ENCODE data around the gene TSEN15. TPM values are rescaled to one million over a fixed set of nuclear protein-coding genes. Genes with fewer than 3 reads are reported as not detected.
A peak's percentile ranks its signal among the peaks of the same experiment; 100 is the strongest.

The TSEN15 gene
- total and polyA plus RNA-seq, 2 of the 13 experiments (the other 11 are each of a cell fraction or from before 2014, with no cell fraction given), result 25.6 to 35.8 TPM

- TF ChIP-seq PBX2 (CRISPR knock-in tag; IDR thresholded peaks at IDR 0.05) (no peak), ZSCAN9 (CRISPR knock-in tag; IDR thresholded peaks at IDR 0.05; ENCODE audit: borderline replicate concordance) (no peak), MBD4 (IDR thresholded peaks at IDR 0.05; ENCODE audit: borderline replicate concordance, low read length) (no peak), U2AF2 (IDR thresholded peaks at IDR 0.05; ENCODE audit: low read depth, low read length) (no peak), TAF1 (CRISPR knock-in tag; IDR thresholded peaks at IDR 0.05) (peak; percentile 26; the same call in 1 of the 2 replicates), NCOA5 (CRISPR knock-in tag; IDR thresholded peaks at IDR 0.05) (no peak), KDM1A (CRISPR knock-in tag; IDR thresholded peaks at IDR 0.05) (0 out of 2 replicates have a peak, but pooled peaks have one; percentile 23), SMARCE1 (IDR thresholded peaks at IDR 0.05; ENCODE audit: borderline replicate concordance) (no peak), ZNF660 (CRISPR knock-in tag; IDR thresholded peaks at IDR 0.05; ENCODE audit: borderline replicate concordance, low read depth) (no peak), ZNF44 (CRISPR knock-in tag; IDR thresholded peaks at IDR 0.05) (peak; percentile 32; the same call in 1 of the 2 replicates), THAP11 (CRISPR knock-in tag; IDR thresholded peaks at IDR 0.05) (peak; percentile 33; the same call in 1 of the 2 replicates), ZNF609 (CRISPR knock-in tag; IDR thresholded peaks at IDR 0.05; ENCODE audit: borderline replicate concordance) (no peak)
- TF ChIP-seq, protein P1, sequence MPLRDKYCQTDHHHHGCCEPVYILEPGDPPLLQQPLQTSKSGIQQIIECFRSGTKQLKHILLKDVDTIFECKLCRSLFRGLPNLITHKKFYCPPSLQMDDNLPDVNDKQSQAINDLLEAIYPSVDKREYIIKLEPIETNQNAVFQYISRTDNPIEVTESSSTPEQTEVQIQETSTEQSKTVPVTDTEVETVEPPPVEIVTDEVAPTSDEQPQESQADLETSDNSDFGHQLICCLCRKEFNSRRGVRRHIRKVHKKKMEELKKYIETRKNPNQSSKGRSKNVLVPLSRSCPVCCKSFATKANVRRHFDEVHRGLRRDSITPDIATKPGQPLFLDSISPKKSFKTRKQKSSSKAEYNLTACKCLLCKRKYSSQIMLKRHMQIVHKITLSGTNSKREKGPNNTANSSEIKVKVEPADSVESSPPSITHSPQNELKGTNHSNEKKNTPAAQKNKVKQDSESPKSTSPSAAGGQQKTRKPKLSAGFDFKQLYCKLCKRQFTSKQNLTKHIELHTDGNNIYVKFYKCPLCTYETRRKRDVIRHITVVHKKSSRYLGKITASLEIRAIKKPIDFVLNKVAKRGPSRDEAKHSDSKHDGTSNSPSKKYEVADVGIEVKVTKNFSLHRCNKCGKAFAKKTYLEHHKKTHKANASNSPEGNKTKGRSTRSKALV (CRISPR knock-in tag; IDR thresholded peaks at IDR 0.05), result peak; percentile 30; the same call in 1 of the 2 replicates
- TF ChIP-seq, protein P2, sequence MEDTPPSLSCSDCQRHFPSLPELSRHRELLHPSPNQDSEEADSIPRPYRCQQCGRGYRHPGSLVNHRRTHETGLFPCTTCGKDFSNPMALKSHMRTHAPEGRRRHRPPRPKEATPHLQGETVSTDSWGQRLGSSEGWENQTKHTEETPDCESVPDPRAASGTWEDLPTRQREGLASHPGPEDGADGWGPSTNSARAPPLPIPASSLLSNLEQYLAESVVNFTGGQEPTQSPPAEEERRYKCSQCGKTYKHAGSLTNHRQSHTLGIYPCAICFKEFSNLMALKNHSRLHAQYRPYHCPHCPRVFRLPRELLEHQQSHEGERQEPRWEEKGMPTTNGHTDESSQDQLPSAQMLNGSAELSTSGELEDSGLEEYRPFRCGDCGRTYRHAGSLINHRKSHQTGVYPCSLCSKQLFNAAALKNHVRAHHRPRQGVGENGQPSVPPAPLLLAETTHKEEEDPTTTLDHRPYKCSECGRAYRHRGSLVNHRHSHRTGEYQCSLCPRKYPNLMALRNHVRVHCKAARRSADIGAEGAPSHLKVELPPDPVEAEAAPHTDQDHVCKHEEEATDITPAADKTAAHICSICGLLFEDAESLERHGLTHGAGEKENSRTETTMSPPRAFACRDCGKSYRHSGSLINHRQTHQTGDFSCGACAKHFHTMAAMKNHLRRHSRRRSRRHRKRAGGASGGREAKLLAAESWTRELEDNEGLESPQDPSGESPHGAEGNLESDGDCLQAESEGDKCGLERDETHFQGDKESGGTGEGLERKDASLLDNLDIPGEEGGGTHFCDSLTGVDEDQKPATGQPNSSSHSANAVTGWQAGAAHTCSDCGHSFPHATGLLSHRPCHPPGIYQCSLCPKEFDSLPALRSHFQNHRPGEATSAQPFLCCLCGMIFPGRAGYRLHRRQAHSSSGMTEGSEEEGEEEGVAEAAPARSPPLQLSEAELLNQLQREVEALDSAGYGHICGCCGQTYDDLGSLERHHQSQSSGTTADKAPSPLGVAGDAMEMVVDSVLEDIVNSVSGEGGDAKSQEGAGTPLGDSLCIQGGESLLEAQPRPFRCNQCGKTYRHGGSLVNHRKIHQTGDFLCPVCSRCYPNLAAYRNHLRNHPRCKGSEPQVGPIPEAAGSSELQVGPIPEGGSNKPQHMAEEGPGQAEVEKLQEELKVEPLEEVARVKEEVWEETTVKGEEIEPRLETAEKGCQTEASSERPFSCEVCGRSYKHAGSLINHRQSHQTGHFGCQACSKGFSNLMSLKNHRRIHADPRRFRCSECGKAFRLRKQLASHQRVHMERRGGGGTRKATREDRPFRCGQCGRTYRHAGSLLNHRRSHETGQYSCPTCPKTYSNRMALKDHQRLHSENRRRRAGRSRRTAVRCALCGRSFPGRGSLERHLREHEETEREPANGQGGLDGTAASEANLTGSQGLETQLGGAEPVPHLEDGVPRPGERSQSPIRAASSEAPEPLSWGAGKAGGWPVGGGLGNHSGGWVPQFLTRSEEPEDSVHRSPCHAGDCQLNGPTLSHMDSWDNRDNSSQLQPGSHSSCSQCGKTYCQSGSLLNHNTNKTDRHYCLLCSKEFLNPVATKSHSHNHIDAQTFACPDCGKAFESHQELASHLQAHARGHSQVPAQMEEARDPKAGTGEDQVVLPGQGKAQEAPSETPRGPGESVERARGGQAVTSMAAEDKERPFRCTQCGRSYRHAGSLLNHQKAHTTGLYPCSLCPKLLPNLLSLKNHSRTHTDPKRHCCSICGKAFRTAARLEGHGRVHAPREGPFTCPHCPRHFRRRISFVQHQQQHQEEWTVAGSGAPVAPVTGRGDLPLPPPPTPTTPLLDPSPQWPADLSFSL (CRISPR knock-in tag; IDR thresholded peaks at IDR 0.05), result no peak
Measured at GRCh38 chr1:184002071-184002470, 49.5 kb upstream of the TSEN15 start (continued).

Measured in HepG2 (cell line).